H7 (cell line): Measurements from ENCODE around the gene ASXL1. TPM values are rescaled to one million over a fixed set of nuclear protein-coding genes. Genes with fewer than 3 reads are reported as not detected.

Experiments
- DNase-seq: peaks from one replicate; pipeline ENCODE4 v3.0.0; 2012
- H3K27me3 ChIP-seq: 2 replicates; pipeline ENCODE4 v1.6.0; 2011; ENCODE audit warnings: mild to moderate bottlenecking, low read length; ENCODE audit not compliant: control insufficient read depth, insufficient read depth
- H3K36me3 ChIP-seq: replicated peaks from 2 replicates; pipeline ENCODE4 v1.5.1; 2011; ENCODE audit warnings: low read length; ENCODE audit not compliant: control insufficient read depth, insufficient read depth
- H3K4me3 ChIP-seq: 2 replicates; pipeline ENCODE4 v1.5.1; 2011; ENCODE audit warnings: low read depth, mild to moderate bottlenecking, control low read depth, low read length, moderate library complexity; ENCODE audit not compliant: insufficient read depth
- total RNA-seq: library from RNA; depleted of rRNA; stranded (reverse); fragments of >200 nt; shearing (Covaris generic); gene quantifications from 2 replicates; pipeline ENCODE4 v1.2.3, GENCODE V29; 2014

ASXL1 gene
- total RNA-seq, 1 experiment from 2014 or later: 14.3 TPM

- H3K27me3 ChIP-seq: no peaks in the 10 kb centered on the region
- no peak overlapping the region for H3K4me3 ChIP-seq
- peak; percentile 30 for DNase-seq
- peaks cover 7% of the 10 kb centered on the region for H3K36me3 ChIP-seq
These were observed 83.5 kb downstream of the ASXL1 start for GRCh38 chr20:32441638-32442037.

DNA sequence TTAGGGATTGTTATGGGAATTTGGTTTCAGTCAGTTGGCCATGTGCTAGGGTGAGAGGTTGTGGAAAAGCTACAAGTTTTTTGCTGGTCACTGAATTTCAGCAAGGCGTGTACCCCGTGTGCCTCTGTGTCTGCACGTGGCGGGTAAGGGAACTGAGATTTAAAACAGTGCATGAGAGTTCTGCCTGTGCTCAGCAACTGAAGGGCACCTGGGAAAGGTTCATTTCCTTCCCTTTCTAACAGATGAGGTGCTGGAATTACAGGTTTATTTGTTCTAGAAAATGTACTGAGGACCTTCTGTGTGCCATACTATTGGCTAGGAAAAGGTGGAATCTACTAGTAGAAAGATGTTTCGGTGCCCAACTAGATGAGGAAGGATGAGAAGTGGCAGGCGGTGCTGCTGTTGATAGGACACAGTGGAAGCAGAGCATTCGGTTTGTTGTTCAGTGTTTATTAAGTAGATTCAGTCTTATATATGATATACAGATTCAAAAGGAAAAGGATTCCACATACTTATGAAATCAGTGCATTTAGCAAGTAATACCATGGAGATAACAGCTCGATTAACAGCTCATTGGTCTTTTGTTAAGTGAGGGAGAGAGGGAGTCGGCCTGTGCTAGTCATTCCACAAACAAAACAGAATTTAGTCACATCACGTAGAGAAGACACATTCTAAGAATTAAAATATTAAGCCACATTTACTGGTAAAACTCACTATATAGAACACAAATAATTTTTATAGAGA lies 84.7 kb downstream of the ASXL1 start:
- DNase-seq: peak; percentile 23
- H3K36me3 ChIP-seq: peaks cover 14% of the 10 kb centered on the region

GRCh38 chr20:32443386-32443974 lies 85.3 kb downstream of the ASXL1 start:
- no peaks in the 10 kb centered on the region for H3K27me3 ChIP-seq
- DNase-seq: peak; percentile 61
- peaks cover 18% of the 10 kb centered on the region for H3K36me3 ChIP-seq
- H3K4me3 ChIP-seq: no peak overlapping the region

More for the DNA sequence above, 84.7 kb downstream of the ASXL1 start:
- Histone ChIP-seq H3K27me3 (no peaks in the 10 kb centered on the region), H3K4me3 (no peak overlapping the region)

DNA sequence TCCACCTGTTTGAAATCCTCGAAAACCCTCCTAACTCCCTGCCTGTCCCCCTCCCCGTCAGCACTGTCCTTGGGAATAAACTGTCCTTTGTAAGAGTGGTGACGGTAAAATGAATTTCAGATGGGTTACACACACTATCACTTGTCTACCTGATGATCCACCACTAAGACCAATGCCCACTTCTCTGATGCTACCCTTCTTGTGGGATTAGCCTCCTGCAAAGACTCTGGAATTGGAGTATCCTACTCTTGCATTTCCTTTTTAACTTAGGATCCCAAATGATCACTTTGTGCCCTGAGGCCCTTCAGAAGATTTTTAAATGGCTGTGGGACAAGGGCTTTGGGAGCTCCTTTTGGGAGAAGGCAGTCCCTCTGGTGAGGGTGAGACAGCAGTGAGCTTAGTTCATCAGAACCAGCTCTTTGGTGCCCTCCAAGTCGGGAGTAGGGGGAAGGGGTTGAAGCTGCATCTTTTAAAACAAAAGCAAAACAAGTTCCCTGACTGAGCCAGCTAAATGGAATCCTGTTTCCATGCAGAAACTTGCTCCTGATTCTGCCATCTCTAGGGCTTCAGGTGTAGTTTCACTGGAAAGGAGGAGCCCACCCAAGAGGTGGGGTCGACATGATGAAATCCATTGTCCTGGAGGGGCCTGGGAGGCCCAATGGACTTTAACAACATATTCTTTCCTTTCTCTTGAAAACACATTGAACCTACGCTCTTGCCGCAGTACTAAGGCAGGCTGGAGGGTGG lies 86.5 kb downstream of the ASXL1 start:
- Histone ChIP-seq H3K27me3 (no peaks in the 10 kb centered on the region), H3K36me3 (peaks cover 23% of the 10 kb centered on the region), H3K4me3 (no peak overlapping the region)
- DNase-seq: peak; percentile 50

DNA sequence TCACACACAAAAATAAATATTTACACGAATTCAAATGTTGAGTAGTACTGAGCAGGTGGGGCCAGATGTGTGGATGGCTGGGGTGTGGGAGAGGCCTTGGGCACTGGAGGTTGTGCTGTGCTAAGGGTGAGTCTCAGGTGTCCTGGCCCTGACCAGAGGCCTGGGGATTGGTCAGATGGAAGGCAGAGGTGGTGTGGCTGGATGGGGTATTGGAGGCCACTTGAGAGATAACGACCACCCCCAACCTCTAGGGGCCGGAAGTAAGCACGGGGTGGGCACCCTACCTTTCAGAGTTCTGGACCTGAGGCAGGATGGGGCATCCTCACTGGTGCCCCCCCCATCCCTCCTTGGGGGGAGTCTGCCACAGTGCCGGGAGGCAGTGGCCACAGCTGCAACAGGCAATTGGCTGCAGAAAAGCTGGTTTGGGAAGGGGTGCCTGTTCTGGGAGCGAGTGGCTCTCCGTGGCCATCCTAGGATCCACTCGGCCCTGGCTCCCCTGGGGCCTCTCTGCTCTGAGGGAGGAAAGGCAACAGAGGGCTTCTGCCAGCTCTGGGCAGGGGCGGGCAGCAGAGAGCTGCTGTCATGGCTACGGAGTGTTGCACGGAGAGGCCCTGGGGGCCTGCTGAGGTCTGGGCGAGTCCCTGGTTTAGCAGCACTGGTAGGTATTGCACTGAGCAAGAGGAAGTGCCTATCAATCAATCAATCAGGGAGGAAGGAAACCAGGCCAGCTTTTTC lies 87.6 kb downstream of the ASXL1 start:
- Histone ChIP-seq H3K4me3 (no peak overlapping the region), H3K36me3 (peaks cover 29% of the 10 kb centered on the region), H3K27me3 (no peaks in the 10 kb centered on the region)
- peak; percentile 67 for DNase-seq

DNA sequence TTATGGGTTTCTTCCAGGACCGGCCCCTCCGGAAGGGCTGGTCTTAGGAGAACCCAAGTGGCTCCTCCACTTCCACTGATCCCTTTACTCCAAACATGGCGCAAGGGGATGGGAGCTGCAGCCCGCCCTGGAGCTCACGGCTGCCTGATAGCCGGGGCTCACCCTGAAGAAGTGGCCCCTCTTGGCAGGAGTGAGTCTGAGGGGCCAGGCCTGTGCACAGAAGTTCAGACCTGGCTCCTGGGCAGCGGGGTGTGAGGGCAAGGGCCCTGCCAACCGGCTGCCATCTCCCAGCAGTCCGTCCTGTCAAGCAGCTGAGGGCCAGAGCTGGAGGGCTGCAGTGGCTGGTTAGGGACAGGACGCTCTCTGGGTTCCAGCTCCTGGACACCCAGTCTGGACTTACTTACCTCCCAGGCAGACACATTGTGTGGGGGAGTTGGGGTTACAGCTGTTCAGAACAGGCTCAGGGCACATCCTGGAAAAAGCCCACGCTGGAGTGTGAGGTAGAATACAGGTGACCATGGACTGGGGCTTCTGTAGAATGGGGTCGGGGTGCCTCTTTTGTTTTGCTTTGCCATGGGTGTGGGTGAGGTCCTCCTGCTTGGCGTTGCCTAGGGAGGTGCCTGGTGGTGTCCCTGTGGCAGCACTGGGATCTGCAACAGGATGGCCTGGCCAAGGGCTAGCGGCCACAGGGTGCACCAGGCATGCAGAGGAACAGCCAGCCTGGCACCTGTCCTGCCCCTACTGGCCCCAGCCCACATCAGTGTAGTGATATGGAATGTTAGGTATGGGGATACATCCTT lies 88.4 kb downstream of the ASXL1 start:
- Histone ChIP-seq H3K4me3 (no peak overlapping the region), H3K27me3 (no peaks in the 10 kb centered on the region), H3K36me3 (peaks cover 35% of the 10 kb centered on the region)
- no peak for DNase-seq

- Histone ChIP-seq H3K27me3 (no peaks in the 10 kb centered on the region), H3K4me3 (no peak overlapping the region), H3K36me3 (peaks cover 40% of the 10 kb centered on the region)
- DNase-seq: no peak
These were observed 89.3 kb downstream of the ASXL1 start for GRCh38 chr20:32447136-32448027.

DNA sequence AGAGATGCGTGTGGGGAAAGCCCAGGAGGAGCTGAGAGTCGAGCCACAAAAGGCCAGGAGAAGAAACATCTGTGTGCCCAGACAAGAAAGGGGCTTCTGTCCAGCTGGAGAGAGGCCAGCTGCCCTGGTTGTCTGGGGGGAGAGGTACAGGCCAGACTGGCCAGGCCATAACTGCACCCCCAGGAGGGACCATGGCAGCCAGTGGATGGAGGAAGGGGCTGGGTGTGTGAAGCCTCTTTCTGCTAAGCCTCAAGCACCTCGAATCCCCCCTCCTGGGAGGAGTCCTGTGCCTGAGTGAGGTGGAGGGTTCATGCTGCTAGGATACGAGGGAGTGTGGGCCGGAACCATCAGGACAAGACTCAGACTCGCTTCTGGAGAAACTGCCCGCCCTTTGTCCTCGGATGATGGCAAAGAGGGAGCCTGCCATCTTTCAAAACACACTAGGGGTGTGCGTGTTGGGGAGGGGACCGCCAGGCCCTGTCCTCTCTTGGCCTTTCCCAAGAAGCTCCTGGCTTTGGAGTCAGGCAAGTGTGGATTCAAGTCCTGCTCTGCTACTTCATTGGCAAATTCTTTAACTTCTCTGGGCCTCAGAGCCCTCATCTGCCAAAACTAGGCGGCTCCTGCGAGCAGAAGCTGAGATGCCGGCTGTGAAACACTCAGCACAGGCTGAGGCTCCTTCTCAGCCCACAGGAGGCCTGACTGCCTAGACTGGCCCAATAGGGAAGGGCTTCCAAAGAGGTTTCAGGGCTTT lies 90.3 kb downstream of the ASXL1 start:
- Histone ChIP-seq H3K36me3 (peaks cover 49% of the 10 kb centered on the region), H3K27me3 (no peaks in the 10 kb centered on the region), H3K4me3 (no peak overlapping the region)
- DNase-seq: no peak

DNA sequence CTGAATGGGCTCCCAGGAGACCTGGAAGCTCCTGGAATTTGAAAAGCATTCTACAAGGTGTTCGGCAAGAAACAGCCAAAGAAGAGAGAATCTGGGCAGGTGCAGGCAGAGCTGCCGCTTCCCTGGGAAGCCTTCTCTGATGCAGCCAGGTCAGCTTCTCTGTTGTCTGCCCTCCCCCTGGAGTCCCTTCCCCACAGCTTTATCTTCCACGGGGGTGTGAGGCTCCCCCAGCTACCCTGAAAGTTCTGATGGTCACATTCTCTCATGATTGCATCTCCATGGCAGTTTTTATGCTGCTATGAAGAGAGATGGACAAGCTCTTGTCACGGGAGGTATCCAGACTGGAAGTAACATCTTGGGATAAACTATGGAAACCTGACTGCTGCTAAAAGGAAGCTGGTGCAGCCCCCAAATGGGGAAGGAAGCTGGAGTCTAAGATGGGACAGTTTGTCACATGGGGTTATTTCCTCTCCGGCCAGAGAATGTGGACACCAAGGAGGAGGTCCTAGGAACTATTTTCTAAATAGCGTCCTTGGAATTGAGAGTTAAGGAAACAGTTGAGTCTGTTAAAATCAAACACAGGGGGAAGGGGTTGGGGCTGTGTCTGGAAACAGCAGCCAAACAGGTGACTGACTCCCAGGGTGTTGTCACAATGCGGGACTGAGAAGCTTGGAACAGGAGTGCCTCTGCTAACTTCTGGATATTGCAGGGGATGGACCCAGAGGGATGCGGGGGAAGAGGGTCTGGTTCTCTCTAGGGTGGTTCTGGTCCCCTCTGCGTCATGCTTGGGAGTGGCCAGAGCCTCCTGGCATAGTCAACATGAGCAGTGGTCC lies 91.1 kb downstream of the ASXL1 start:
- no peaks in the 10 kb centered on the region for H3K27me3 ChIP-seq
- no peak overlapping the region for H3K4me3 ChIP-seq
- peaks cover 52% of the 10 kb centered on the region for H3K36me3 ChIP-seq
- no peak for DNase-seq

DNA sequence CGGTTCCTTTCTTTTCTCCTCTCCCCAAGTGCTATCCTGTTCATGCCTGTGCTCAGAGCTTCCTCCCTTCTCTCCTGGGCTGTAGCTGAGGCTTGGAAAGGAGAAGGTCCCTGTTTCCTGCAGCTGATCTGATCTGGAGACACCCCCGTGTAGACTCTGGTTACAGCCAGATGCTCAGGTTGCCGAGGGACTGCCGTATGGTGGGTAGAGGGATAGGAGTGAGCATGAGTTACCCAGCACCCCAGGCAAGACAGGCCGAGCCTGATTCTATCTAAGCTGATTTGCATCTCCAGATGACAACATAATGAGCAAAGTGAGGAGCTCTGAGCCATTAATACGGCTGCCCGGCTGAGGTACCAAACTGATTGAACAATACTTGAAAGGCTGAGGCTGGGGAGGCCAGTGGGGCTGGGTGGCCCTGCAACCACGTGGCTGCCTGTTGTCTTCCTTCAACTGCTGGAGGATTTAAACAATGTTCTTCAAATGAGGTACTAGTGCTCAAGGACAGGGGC lies 91.8 kb downstream of the ASXL1 start:
- DNase-seq: no peak
- Histone ChIP-seq H3K27me3 (no peaks in the 10 kb centered on the region), H3K4me3 (no peak overlapping the region), H3K36me3 (peaks cover 57% of the 10 kb centered on the region)

DNA sequence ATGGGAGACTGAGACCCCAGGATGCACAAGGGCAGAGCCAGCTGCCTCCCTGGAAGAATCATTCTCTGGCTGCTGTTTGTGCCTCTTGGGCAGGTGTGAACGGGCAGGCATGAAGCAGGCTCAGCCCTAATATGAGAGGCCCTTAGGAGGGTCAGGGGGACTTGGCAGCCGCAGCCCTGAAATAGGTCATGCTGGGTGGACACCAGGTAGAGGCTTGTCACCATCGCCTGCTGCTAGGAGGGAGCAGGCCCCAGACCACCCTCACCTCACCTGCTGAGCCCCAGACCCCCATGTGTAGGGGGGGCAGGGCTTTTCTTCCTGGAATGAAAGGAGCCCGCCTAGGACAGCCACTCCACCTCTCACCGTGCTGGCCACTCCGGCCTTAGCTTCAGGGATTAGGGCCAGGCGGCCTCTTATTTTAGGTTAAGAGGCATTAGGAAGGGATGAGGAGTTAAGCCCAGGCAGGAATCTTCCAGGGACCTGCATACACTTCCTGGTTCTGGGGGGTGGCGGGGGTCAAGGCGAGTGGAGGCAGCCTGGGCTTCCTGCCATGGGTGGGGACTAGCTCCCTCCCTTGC lies 92.4 kb downstream of the ASXL1 start:
- H3K4me3 ChIP-seq: no peak overlapping the region
- peak; percentile 50 for DNase-seq
- peaks cover 59% of the 10 kb centered on the region for H3K36me3 ChIP-seq
- no peaks in the 10 kb centered on the region for H3K27me3 ChIP-seq

DNA sequence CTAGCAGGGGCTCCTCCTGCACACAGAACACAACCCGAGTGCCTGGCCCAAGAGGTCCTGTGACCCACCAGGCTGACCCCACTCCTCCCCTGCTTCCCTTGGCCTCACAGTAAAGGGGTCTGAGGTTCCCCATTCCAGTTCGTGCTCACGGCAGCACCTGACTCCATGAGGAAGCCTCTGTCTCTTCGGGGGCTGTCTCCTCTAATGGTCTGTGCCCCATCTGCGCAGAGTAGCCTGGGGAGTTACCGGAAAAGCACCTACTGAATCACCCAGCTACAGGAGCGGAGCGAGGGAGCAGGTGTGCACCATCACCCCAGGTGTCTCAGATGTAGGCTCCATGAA lies 93.2 kb downstream of the ASXL1 start:
- DNase-seq: peak; percentile 50
- no peaks in the 10 kb centered on the region for H3K27me3 ChIP-seq
- H3K4me3 ChIP-seq: no peak overlapping the region
- peaks cover 59% of the 10 kb centered on the region for H3K36me3 ChIP-seq
